Measurements from ENCODE around the gene PTPN4. TPM values are rescaled to one million over a fixed set of nuclear protein-coding genes. Genes with fewer than 3 reads are reported as not detected.

The PTPN4 gene
- total and polyA plus RNA-seq, 9 of the 15 experiments (the other 6 are each of a cell fraction or from before 2014, with no cell fraction given): 5.0 to 32.8 (median 27.3) TPM

DNA sequence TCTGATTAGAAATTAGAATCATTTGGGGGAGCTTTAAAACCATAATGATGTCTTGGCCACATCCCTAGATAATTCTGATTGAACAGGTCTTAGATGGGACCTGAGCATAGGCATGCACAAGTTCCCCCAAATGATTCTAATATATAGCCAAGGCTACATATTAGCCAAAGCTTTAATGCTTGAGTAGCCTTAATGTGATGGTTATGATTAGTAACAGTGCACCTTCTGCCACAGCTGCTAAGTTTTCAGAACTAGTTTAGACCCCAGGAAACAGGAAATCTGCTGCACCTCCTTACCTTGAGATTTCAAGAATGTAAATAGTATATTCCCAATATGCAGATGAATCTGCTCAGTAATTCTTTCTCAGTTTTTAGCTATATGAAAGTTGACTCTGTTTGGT is 119.8 kb downstream of the PTPN4 start (continued):
- TF ChIP-seq, protein P1, sequence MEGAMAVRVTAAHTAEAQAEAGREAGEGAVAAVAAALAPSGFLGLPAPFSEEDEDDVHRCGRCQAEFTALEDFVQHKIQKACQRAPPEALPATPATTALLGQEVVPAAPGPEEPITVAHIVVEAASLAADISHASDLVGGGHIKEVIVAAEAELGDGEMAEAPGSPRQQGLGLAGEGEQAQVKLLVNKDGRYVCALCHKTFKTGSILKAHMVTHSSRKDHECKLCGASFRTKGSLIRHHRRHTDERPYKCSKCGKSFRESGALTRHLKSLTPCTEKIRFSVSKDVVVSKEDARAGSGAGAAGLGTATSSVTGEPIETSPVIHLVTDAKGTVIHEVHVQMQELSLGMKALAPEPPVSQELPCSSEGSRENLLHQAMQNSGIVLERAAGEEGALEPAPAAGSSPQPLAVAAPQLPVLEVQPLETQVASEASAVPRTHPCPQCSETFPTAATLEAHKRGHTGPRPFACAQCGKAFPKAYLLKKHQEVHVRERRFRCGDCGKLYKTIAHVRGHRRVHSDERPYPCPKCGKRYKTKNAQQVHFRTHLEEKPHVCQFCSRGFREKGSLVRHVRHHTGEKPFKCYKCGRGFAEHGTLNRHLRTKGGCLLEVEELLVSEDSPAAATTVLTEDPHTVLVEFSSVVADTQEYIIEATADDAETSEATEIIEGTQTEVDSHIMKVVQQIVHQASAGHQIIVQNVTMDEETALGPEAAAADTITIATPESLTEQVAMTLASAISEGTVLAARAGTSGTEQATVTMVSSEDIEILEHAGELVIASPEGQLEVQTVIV (CRISPR knock-in tag; IDR thresholded peaks at IDR 0.05; ENCODE audit: borderline replicate concordance): no peak
- no peak for TF ChIP-seq PYGO2 (tag; IDR thresholded peaks at IDR 0.05)
- TF ChIP-seq, protein P2, sequence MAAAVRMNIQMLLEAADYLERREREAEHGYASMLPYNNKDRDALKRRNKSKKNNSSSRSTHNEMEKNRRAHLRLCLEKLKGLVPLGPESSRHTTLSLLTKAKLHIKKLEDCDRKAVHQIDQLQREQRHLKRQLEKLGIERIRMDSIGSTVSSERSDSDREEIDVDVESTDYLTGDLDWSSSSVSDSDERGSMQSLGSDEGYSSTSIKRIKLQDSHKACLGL (CRISPR knock-in tag; IDR thresholded peaks at IDR 0.05; ENCODE audit: borderline replicate concordance, poor library complexity, severe bottlenecking): no peak

DNA sequence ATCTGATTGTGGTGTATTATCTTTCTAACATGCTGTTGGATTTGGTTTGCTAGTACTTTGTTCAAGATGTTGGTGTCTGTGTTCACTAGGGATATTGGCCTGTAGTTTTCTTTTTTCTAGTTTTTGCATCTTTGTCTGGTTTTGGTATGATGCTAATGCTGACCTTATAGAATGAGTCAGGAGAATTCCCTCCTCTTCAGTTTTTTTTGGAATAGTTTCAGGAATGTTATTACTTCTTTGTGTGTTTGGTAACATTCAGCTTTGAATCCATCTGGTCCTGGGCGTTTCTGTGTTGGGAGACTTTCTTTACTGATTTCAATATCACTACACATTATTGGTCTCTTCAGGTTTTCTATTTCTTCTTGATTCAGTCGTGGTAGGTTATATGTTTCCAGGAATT is 129.0 kb downstream of the PTPN4 start:
- in situ Hi-C loops (cut with MboI) (no loop called here), intact Hi-C loops (cut with micrococcal nuclease) (no loop called here)
- Histone ChIP-seq H2AFZ (ENCODE audit: low read depth, low read length) (no peak overlapping the region), H3K27me3 (ENCODE audit: control insufficient read depth in 2 of 2, insufficient read depth in 2 of 2, low read length in 2 of 2) (no peaks in the 10 kb centered on the region), H3K4me1 (replicated peaks in 1 of 2; ENCODE audit: control insufficient read depth in 2 of 2, insufficient read depth in 2 of 2, low read length in 2 of 2) (no peaks in the 10 kb centered on the region), H3K4me3 (no peak overlapping the region), H3K9me1 (ENCODE audit: control insufficient read depth, insufficient read depth, low read length) (no peaks in the 10 kb centered on the region), H3K27ac (ENCODE audit: extremely low read depth, low read depth, low read length) (no peak overlapping the region), H3K9me3 (replicated peaks; ENCODE audit: control insufficient read depth, insufficient read depth, low read depth, low read length) (no peaks in the 10 kb centered on the region), H3K4me2 (ENCODE audit: insufficient read depth, low read length) (no peak overlapping the region), H3K36me3 (ENCODE audit: control insufficient read depth, insufficient read depth, low read length) (no peaks in the 10 kb centered on the region; the same call in 2 of the 3 replicates), H4K20me1 (replicated peaks; ENCODE audit: control insufficient read depth, insufficient read depth, low read length) (no peaks in the 10 kb centered on the region), H3K9ac (ENCODE audit: insufficient read depth in 1 of 2, low read depth in 2 of 2, low read length in 2 of 2) (no peak overlapping the region), H3K79me2 (ENCODE audit: control insufficient read depth, insufficient read depth, low read length) (no peaks in the 10 kb centered on the region)
- no peak for FAIRE-seq
- ChIA-PET POLR2A (no interaction called here), CTCF (ENCODE audit: low intra/inter-chr PET ratio) (no interaction called here)
- no peak for DNase-seq (ENCODE audit: extremely low read depth in 1 of 4, low spot score in 3 of 4)
- no TSS peak for BruUV-seq (replicated peaks)
- no peak for ATAC-seq
- 60% methylated on average over 2 of the region's 2 CpGs for WGBS (ENCODE audit: insufficient coverage, low coverage, missing lambda C conversion rate)
- TF ChIP-seq TCF7 (IDR thresholded peaks at IDR 0.05; ENCODE audit: borderline replicate concordance) (no peak), POLR2G (IDR thresholded peaks at IDR 0.05; ENCODE audit: low read depth, low read length) (no peak), RFX5 (IDR thresholded peaks at IDR 0.05; ENCODE audit: low read depth, low read length) (no peak), ZNF124 (CRISPR knock-in tag; IDR thresholded peaks at IDR 0.05) (no peak), COPS2 (conservative IDR thresholded peaks at IDR 0.05) (no peak), ZNF12 (CRISPR knock-in tag; IDR thresholded peaks at IDR 0.05) (no peak), MCM2 (IDR thresholded peaks at IDR 0.05; ENCODE audit: low read depth) (no peak), ZSCAN32 (CRISPR knock-in tag; IDR thresholded peaks at IDR 0.05) (no peak)
- TF ChIP-seq, protein P3, sequence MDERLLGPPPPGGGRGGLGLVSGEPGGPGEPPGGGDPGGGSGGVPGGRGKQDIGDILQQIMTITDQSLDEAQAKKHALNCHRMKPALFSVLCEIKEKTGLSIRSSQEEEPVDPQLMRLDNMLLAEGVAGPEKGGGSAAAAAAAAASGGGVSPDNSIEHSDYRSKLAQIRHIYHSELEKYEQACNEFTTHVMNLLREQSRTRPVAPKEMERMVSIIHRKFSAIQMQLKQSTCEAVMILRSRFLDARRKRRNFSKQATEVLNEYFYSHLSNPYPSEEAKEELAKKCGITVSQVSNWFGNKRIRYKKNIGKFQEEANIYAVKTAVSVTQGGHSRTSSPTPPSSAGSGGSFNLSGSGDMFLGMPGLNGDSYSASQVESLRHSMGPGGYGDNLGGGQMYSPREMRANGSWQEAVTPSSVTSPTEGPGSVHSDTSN (CRISPR knock-in tag; IDR thresholded peaks at IDR 0.05; ENCODE audit: low read depth): no peak
- TF ChIP-seq, protein P3 (tag; conservative IDR thresholded peaks at IDR 0.05; ENCODE audit: low read depth): no peak

Data from K562 (cell line).